HEK293 (cell line): Measurements from ENCODE around the gene POLA2.

Source experiments
- CTCF ChIA-PET: fragments of 350-600 bp; formaldehyde crosslinking; extraction: SDS; loops from one replicate; lab custom pipeline; 2021; ENCODE audit warnings: antibody characterized with exemption; lab: Yijun Ruan, JAX
- POLR2A ChIA-PET: fragments of 300-600 bp; formaldehyde crosslinking; extraction: SDS; loops from one replicate; lab custom pipeline; 2020; ENCODE audit warnings: antibody characterized with exemption, inconsistent platforms; lab: Yijun Ruan, JAX
- H3K27ac ChIP-seq: fragments of 200-500 bp; sonication (Bioruptor generic); 2 replicates; pipeline ENCODE4 v1.5.1; 2014; ENCODE audit warnings: low read depth, low read length, control low read depth, inconsistent platforms; ENCODE audit errors: extremely low read depth
- H3K36me3 ChIP-seq, 2 experiments: fragments of 200-500 bp in 1 of 2; sonication (Bioruptor generic) in 1 of 2; 1 replicate in 1 of 2; 2 replicates in 1 of 2; pipeline ENCODE4 v1.5.1; 2014 to 2017; ENCODE audit warnings: inconsistent platforms in 2 of 2, low read length in 2 of 2; ENCODE audit not compliant: control insufficient read depth in 2 of 2, insufficient read depth in 1 of 2
- H3K4me1 ChIP-seq: fragments of 200-500 bp; sonication (Bioruptor generic); 2 replicates; pipeline ENCODE4 v1.5.1; 2014; ENCODE audit warnings: mild to moderate bottlenecking, low read length, inconsistent platforms; ENCODE audit not compliant: control insufficient read depth, insufficient read depth
- H3K4me3 ChIP-seq: 2 replicates; pipeline ENCODE4 v1.5.1; 2011; ENCODE audit warnings: low read depth, mild to moderate bottlenecking, control low read depth, low read length, moderate library complexity
- H3K9me3 ChIP-seq: fragments of 200-500 bp; sonication (Bioruptor generic); 2 replicates; pipeline ENCODE4 v1.5.1; 2014; ENCODE audit warnings: low read depth, low read length, inconsistent platforms; ENCODE audit not compliant: control insufficient read depth, insufficient read depth
- ATF2 ChIP-seq: fragments of 450-650 bp; formaldehyde crosslinking; IDR thresholded peaks from 2 replicates; pipeline ENCODE4 v1.5.1; 2016; ENCODE audit warnings: missing biosample characterization, missing genetic modification characterization, low read depth
- HIC1 ChIP-seq: fragments of 450-650 bp; formaldehyde crosslinking; IDR thresholded peaks from 2 replicates; pipeline ENCODE4 v1.5.1; 2016; ENCODE audit warnings: missing biosample characterization, missing genetic modification characterization
- SCRT1 ChIP-seq: fragments of 450-650 bp; formaldehyde crosslinking; IDR thresholded peaks from 2 replicates; pipeline ENCODE4 v1.5.1; 2016; ENCODE audit warnings: missing biosample characterization, missing genetic modification characterization, borderline replicate concordance
- WT1 ChIP-seq: fragments of 450-650 bp; formaldehyde crosslinking; IDR thresholded peaks from 2 replicates; pipeline ENCODE4 v1.5.1; 2016; ENCODE audit warnings: missing biosample characterization, missing genetic modification characterization
- ZBTB20 ChIP-seq: fragments of 450-650 bp; formaldehyde crosslinking; IDR thresholded peaks from 2 replicates; pipeline ENCODE4 v1.5.1; 2016; ENCODE audit warnings: missing biosample characterization, missing genetic modification characterization
- ZNF121 ChIP-seq: fragments of 450-650 bp; formaldehyde crosslinking; IDR thresholded peaks from 2 replicates; pipeline ENCODE4 v1.5.1; 2016; ENCODE audit warnings: missing biosample characterization, missing genetic modification characterization
- ZNF174 ChIP-seq: fragments of 450-650 bp; formaldehyde crosslinking; IDR thresholded peaks from 2 replicates; pipeline ENCODE4 v1.5.0; 2017; ENCODE audit warnings: missing biosample characterization, mild to moderate bottlenecking, missing genetic modification characterization
- ZNF26 ChIP-seq: fragments of 450-650 bp; formaldehyde crosslinking; IDR thresholded peaks from 2 replicates; pipeline ENCODE4 v1.5.1; 2016; ENCODE audit warnings: missing biosample characterization, missing genetic modification characterization
- ZNF311 ChIP-seq: fragments of 450-650 bp; formaldehyde crosslinking; IDR thresholded peaks from 2 replicates; pipeline ENCODE4 v1.5.1; 2017; ENCODE audit warnings: missing biosample characterization, missing genetic modification characterization, borderline replicate concordance
- ZNF473 ChIP-seq: fragments of 450-650 bp; formaldehyde crosslinking; IDR thresholded peaks from 2 replicates; pipeline ENCODE4 v1.5.1; 2017; ENCODE audit warnings: missing biosample characterization, missing genetic modification characterization
- ZNF654 ChIP-seq: fragments of 450-650 bp; formaldehyde crosslinking; IDR thresholded peaks from 2 replicates; pipeline ENCODE4 v1.5.1; 2016; ENCODE audit warnings: low read depth, missing biosample characterization, missing genetic modification characterization
- ZNF776 ChIP-seq: fragments of 450-650 bp; formaldehyde crosslinking; IDR thresholded peaks from 2 replicates; pipeline ENCODE4 v1.5.0; 2017; ENCODE audit warnings: missing biosample characterization, missing genetic modification characterization, borderline replicate concordance
- ZNF791 ChIP-seq: fragments of 450-650 bp; formaldehyde crosslinking; IDR thresholded peaks from 2 replicates; pipeline ENCODE4 v1.5.1; 2016; ENCODE audit warnings: missing biosample characterization, missing genetic modification characterization
- ZSCAN30 ChIP-seq: fragments of 450-650 bp; IDR thresholded peaks from 2 replicates; pipeline ENCODE4 v1.5.1; 2018; ENCODE audit warnings: missing biosample characterization, mild to moderate bottlenecking, missing genetic modification characterization, moderate library complexity

The POLA2 gene

GRCh38 chr11:65279741-65280440 is 18.1 kb downstream of the POLA2 start:
- ChIA-PET POLR2A (no interaction called here), CTCF (interaction anchor here (0.6 to 9.7 kb wide), 5 partner anchors 11 to 423 kb away, joined by 3 to 109 read pairs (median 4); partner anchors contain the start of gene CDC42EP2)
- H3K27ac ChIP-seq: no peak overlapping the region
- no peaks in the 10 kb centered on the region for H3K9me3 ChIP-seq
- peaks cover 23 to 97% of the 10 kb centered on the region in 2 experiments for H3K36me3 ChIP-seq
- no peaks in the 10 kb centered on the region for H3K4me1 ChIP-seq
- TF ChIP-seq ZNF121 (tag by site-specific recombination): no peak
- TF ChIP-seq ZNF654: no peak
- H3K4me3 ChIP-seq: no peak overlapping the region

- no peaks in the 10 kb centered on the region for H3K4me1 ChIP-seq
- no peak overlapping the region for H3K4me3 ChIP-seq
- ChIA-PET POLR2A (interaction anchor here (0.7 kb wide), 1 partner anchor 19 kb away, joined by 4 read pairs; the partner anchor contains the start of gene POLA2), CTCF (interaction anchor here (1.3 to 9.7 kb wide), 3 partner anchors 10 to 49 kb away, joined by 3 to 109 read pairs (median 5); partner anchors contain the start of gene CDC42EP2)
- H3K27ac ChIP-seq: no peak overlapping the region
- H3K36me3 ChIP-seq: peaks cover 29 to 100% of the 10 kb centered on the region in 2 experiments
- TF ChIP-seq WT1 (tag by site-specific recombination): no peak
- TF ChIP-seq ZNF174 (tag by site-specific recombination): no peak
- no peak for TF ChIP-seq SCRT1 (tag by site-specific recombination)
- TF ChIP-seq HIC1: no peak
- TF ChIP-seq ZNF473 (tag by site-specific recombination): no peak
- no peaks in the 10 kb centered on the region for H3K9me3 ChIP-seq
These were observed 18.9 kb downstream of the POLA2 start for GRCh38 chr11:65280646-65281045.

GRCh38 chr11:65286686-65287085 is 24.9 kb downstream of the POLA2 start:
- Histone ChIP-seq H3K27ac (no peak overlapping the region), H3K4me1 (no peaks in the 10 kb centered on the region), H3K36me3 (peaks cover 30 to 99% of the 10 kb centered on the region in 2 experiments), H3K4me3 (no peak overlapping the region), H3K9me3 (no peaks in the 10 kb centered on the region)
- ChIA-PET CTCF (interaction anchor here (1.1 to 1.3 kb wide), 2 partner anchors 12 to 29 kb away, joined by 4 to 7 read pairs; no protein-coding TSS in a partner anchor), POLR2A (no interaction called here)
- no peak for TF ChIP-seq ZNF311 (tag by site-specific recombination)

GRCh38 chr11:65287601-65288000 is 25.8 kb downstream of the POLA2 start:
- CTCF ChIA-PET: interaction anchor here (1.1 to 1.3 kb wide), 2 partner anchors 13 to 42 kb away, joined by 3 to 7 read pairs; no protein-coding TSS in a partner anchor
- no peak overlapping the region for H3K27ac ChIP-seq

More at GRCh38 chr11:65287601-65288000, 25.8 kb downstream of the POLA2 start:
- Histone ChIP-seq H3K4me1 (no peaks in the 10 kb centered on the region), H3K36me3 (peaks cover 29 to 99% of the 10 kb centered on the region in 2 experiments), H3K9me3 (no peaks in the 10 kb centered on the region), H3K4me3 (no peak overlapping the region)
- TF ChIP-seq ZSCAN30 (tag by site-specific recombination) (no peak), ATF2 (tag by site-specific recombination) (no peak), HIC1 (no peak), ZNF26 (tag by site-specific recombination) (no peak), ZNF791 (tag by site-specific recombination) (no peak), ZNF654 (no peak), ZBTB20 (tag by site-specific recombination) (no peak), ZNF776 (no peak)
- POLR2A ChIA-PET: interaction anchor here (1.3 kb wide), 1 partner anchor 26 kb away, joined by 4 read pairs; the partner anchor contains the start of gene POLA2
